Measurements from ENCODE around the gene TMCC3.
"Not testable (repeated sequence)": the region's sequence is repeated elsewhere in the genome, so short reads cannot be mapped to it uniquely, and the experiment has no call there.

- not testable (repeated sequence) for TF ChIP-seq CTCF (IDR thresholded peaks at IDR 0.05 in 2 of 3, conservative IDR thresholded peaks at IDR 0.05 in 1 of 3; ENCODE audit: insufficient read depth in 2 of 3, low read depth in 1 of 3, low read length in 3 of 3); E2F6 (IDR thresholded peaks at IDR 0.05; ENCODE audit: borderline replicate concordance in 1 of 2, extremely low read depth in 1 of 2, insufficient read depth in 1 of 2, insufficient read length in 1 of 2, low read depth in 1 of 2, low read length in 1 of 2, poor library complexity in 1 of 2, severe bottlenecking in 1 of 2); FOXA1 (IDR thresholded peaks at IDR 0.05; ENCODE audit: borderline replicate concordance); BCLAF1 (IDR thresholded peaks at IDR 0.05; ENCODE audit: borderline replicate concordance in 1 of 2, control insufficient read depth in 1 of 2, low read depth in 2 of 2, low read length in 1 of 2); HNRNPK (IDR thresholded peaks at IDR 0.05; ENCODE audit: low read depth, low read length, poor library complexity, severe bottlenecking); BHLHE40 (IDR thresholded peaks at IDR 0.05; ENCODE audit: low read length); HDAC8 (tag; IDR thresholded peaks at IDR 0.05); SP1 (CRISPR knock-in tag; IDR thresholded peaks at IDR 0.05); SMARCA4 (IDR thresholded peaks at IDR 0.05)
- TF ChIP-seq, protein P1, sequence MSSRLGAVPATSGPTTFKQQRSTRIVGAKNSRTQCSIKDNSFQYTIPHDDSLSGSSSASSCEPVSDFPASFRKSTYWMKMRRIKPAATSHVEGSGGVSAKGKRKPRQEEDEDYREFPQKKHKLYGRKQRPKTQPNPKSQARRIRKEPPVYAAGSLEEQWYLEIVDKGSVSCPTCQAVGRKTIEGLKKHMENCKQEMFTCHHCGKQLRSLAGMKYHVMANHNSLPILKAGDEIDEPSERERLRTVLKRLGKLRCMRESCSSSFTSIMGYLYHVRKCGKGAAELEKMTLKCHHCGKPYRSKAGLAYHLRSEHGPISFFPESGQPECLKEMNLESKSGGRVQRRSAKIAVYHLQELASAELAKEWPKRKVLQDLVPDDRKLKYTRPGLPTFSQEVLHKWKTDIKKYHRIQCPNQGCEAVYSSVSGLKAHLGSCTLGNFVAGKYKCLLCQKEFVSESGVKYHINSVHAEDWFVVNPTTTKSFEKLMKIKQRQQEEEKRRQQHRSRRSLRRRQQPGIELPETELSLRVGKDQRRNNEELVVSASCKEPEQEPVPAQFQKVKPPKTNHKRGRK (tag; IDR thresholded peaks at IDR 0.05), result not testable (repeated sequence)
- TF ChIP-seq, protein P2, sequence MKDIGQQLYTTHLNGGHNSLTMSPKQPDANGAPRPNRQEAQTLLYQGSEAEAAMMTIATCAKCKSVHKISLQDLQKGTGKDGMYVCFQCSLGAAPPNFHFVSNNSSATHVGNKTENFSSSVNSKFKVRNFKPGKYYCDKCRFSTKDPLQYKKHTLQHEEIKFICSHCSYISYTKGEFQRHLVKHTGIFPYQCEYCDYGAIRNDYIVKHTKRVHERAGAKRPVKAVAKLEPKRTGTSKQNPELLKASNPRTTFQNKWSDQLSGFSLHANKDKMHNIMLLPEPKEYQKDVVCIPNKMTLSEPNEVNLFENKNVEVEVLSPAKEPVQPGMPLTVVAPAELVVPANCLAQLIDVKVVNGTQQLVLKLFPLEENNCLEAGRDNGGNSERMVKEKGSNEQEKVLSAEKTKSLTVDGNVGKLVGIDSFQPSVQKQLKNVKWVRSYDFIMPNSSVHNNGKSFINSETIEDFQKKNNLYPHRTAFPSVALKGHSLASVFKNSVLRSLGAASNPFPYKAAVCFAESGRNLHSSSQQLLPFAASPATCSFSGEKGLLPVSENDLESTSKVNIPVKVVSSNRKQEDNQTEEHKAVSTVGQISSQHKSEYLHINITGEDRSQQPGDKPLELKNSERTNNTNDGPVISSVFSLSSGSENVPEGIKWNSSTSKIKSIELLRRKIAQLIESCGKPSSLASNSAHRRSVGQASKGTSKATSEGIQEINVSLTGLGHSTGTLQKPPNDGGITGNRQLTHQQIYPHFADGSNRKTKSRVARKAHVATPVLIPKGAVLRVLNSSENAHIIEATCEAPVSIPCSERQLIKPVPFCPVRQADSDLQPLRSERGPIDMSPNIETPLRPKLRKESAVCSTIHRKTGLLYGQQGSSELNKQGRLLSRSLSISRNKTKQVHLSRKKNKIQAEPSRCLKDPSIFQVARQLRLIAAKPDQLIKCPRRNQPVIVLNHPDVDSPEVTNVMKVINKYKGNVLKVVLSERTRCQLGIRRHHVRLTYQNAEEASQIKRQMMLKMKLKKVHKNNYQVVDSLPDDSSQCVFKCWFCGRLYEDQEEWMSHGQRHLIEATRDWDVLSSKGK (CRISPR knock-in tag; IDR thresholded peaks at IDR 0.05), result not testable (repeated sequence)
Observed at GRCh38 chr12:94548833-94549232, 101.5 kb downstream of the TMCC3 start.

Data from K562 (cell line).